Osteoblast (primary cell): ENCODE results near the gene BLOC1S4. TPM values are rescaled to one million over a fixed set of nuclear protein-coding genes. Genes with fewer than 3 reads are reported as not detected.

Source experiments
- DNase-seq: peaks from one replicate; pipeline ENCODE4 v3.0.0; 2011; ENCODE audit warnings: low spot score, mixed read lengths; ENCODE audit not compliant: insufficient read length; ENCODE audit errors: missing footprints
- H2AFZ ChIP-seq: 2 replicates; pipeline ENCODE4 v1.6.0; 2011; ENCODE audit warnings: mild to moderate bottlenecking, low read length
- H3K27ac ChIP-seq: 2 replicates; pipeline ENCODE4 v1.5.1; 2011; ENCODE audit warnings: mild to moderate bottlenecking, low read depth, low read length, moderate library complexity
- H3K27me3 ChIP-seq: 2 replicates; pipeline ENCODE4 v1.6.0; 2012; ENCODE audit warnings: mild to moderate bottlenecking, control low read depth, inconsistent platforms, low read length, moderate library complexity; ENCODE audit not compliant: insufficient read depth
- H3K36me3 ChIP-seq: 2 replicates; pipeline ENCODE4 v1.5.1; 2011; ENCODE audit warnings: mild to moderate bottlenecking, low read length, control low read depth, moderate library complexity; ENCODE audit not compliant: insufficient read depth
- H3K4me1 ChIP-seq: 2 replicates; pipeline ENCODE4 v1.5.1; 2011; ENCODE audit warnings: mild to moderate bottlenecking, low read length, control low read depth, moderate library complexity; ENCODE audit not compliant: insufficient read depth
- H3K4me2 ChIP-seq: 2 replicates; pipeline ENCODE4 v1.6.0; 2011; ENCODE audit warnings: mild to moderate bottlenecking, low read length; ENCODE audit not compliant: insufficient read depth
- H3K4me3 ChIP-seq: fragments of 200-600 bp; sonication (generic); 3 replicates; pipeline ENCODE4 v1.5.1; 2012; ENCODE audit warnings: mild to moderate bottlenecking, low read length, inconsistent platforms; ENCODE audit not compliant: insufficient read depth
- H3K79me2 ChIP-seq: 2 replicates; pipeline ENCODE4 v1.6.0; 2012; ENCODE audit warnings: mild to moderate bottlenecking, low read length, control low read depth, inconsistent platforms; ENCODE audit not compliant: insufficient read depth
- H3K9me3 ChIP-seq: 2 replicates; pipeline ENCODE4 v1.5.1; 2011; ENCODE audit warnings: low read depth, low read length, control low read depth
- H4K20me1 ChIP-seq: 2 replicates; pipeline ENCODE4 v1.6.0; 2012; ENCODE audit warnings: mild to moderate bottlenecking, low read length, control low read depth; ENCODE audit not compliant: insufficient read depth
- total RNA-seq: library from RNA; depleted of rRNA; stranded (reverse); fragments of >200 nt; gene quantifications from 2 replicates; pipeline ENCODE4 v1.2.3, GENCODE V29; 2012
- TF ChIP-seq, protein P1 (sequence below): IDR thresholded peaks from 2 replicates; pipeline ENCODE4 v1.5.1; 2011; ENCODE audit warnings: mild to moderate bottlenecking, low read depth, low read length, moderate library complexity; ENCODE audit errors: extremely low read depth

The BLOC1S4 gene
- total RNA-seq, 1 donor, result 10.9 TPM

DNA sequence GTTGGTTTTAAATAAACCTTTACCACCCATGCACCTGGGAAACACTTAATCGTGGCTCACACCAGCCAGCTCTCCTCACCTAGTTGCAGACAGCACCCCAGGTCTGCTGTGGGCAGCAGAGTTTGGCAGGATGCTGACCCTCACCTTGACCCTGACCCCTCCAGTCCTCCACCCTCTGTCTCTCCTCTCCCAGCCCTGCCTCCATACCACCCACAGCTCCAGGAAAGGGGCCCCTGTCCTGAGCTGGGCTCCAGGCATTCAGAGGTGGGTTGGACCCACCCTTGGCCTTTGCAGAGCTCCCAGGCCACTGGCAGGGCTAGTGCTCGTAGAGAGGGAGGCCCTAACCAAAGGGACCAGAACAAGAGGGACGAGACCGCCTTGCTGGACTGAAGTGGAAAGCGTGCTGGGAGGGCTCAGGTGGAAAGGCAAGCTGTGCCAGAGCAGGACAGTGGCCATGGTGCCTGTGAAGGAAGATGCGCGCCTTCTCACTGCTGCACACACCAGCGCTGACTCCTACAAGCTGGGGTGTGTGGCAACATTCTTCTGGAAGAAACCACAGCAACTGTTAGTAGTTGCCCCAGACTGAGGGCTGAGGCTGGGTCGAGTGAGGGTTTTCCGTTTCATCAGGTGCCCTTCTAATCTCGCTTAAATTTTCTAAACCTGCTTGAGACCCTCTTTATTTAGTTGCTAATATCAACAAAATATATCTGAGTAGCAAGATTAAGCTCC is 32.9 kb upstream of the BLOC1S4 start:
- Histone ChIP-seq H3K4me2 (no peak overlapping the region), H4K20me1 (no peaks in the 10 kb centered on the region), H2AFZ (no peak overlapping the region), H3K79me2 (no peaks in the 10 kb centered on the region), H3K4me3 (no peak overlapping the region), H3K4me1 (no peaks in the 10 kb centered on the region), H3K27ac (no peak overlapping the region), H3K9me3 (no peaks in the 10 kb centered on the region), H3K27me3 (no peaks in the 10 kb centered on the region), H3K36me3 (no peaks in the 10 kb centered on the region)
- TF ChIP-seq, protein P1, sequence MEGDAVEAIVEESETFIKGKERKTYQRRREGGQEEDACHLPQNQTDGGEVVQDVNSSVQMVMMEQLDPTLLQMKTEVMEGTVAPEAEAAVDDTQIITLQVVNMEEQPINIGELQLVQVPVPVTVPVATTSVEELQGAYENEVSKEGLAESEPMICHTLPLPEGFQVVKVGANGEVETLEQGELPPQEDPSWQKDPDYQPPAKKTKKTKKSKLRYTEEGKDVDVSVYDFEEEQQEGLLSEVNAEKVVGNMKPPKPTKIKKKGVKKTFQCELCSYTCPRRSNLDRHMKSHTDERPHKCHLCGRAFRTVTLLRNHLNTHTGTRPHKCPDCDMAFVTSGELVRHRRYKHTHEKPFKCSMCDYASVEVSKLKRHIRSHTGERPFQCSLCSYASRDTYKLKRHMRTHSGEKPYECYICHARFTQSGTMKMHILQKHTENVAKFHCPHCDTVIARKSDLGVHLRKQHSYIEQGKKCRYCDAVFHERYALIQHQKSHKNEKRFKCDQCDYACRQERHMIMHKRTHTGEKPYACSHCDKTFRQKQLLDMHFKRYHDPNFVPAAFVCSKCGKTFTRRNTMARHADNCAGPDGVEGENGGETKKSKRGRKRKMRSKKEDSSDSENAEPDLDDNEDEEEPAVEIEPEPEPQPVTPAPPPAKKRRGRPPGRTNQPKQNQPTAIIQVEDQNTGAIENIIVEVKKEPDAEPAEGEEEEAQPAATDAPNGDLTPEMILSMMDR, result no peak
- DNase-seq, result peak; percentile 36

DNA sequence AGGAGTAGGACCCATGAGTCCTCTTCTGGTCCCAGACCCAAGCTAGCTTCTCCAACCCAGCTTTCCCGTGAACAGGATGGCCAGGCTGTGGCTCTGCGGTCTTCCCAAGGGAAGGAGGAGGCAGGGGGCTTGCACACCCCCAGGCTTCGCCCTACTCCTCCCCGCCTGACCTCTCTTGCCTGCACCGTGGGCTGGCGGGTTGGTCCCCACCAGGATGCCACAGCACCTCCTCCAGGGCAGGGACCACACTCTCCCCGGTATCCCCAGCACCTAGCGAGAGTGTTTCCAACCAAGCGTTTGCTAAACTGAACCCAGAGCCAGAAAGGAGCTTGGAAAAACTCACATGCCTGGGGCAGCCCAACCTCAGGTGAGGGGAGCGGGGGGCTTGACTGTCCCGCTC is 31.3 kb upstream of the BLOC1S4 start:
- Histone ChIP-seq H3K27ac (no peak overlapping the region), H3K4me2 (no peak overlapping the region), H4K20me1 (no peaks in the 10 kb centered on the region), H2AFZ (no peak overlapping the region), H3K4me1 (peaks cover 12% of the 10 kb centered on the region), H3K4me3 (no peak overlapping the region), H3K27me3 (no peaks in the 10 kb centered on the region), H3K79me2 (no peaks in the 10 kb centered on the region), H3K36me3 (no peaks in the 10 kb centered on the region), H3K9me3 (no peaks in the 10 kb centered on the region)
- TF ChIP-seq, protein P1, result no peak
- no peak for DNase-seq

DNA sequence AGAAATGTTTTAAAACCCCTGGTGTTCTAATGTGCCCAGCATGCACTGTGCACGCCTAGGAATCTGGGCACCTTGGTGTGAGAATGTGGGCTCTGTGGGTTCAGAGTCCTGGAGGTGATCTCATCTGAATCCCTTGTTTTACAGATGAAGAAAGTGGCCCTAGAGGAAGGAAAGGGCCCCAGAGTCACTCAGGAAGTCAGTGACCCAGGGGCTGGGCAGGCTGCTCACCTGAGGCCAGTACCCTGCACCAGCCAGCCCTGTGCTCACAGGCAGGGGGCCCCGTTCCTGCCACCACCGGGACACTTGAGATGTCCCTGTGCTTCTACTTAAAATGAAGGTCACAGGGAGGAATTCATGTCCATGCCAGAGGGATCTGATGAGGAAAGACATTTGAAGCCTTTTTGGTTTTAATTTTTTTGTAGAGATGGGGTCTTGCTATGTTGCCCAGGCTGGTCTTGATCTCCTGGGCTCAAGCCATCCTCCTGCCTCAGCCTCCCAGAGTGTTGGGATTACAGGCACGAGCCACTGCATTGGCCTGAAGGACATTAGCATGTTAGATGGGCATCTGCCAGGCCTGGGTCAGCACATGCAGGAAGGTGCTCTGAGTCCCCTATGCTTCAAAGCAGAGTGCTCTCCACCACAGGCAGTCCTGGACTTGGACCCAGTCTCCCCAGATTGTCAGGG is 29.7 kb upstream of the BLOC1S4 start:
- Histone ChIP-seq H3K4me2 (no peak overlapping the region), H3K36me3 (no peaks in the 10 kb centered on the region), H3K79me2 (no peaks in the 10 kb centered on the region), H2AFZ (no peak overlapping the region), H4K20me1 (no peaks in the 10 kb centered on the region), H3K9me3 (no peaks in the 10 kb centered on the region), H3K27me3 (no peaks in the 10 kb centered on the region), H3K4me3 (no peak overlapping the region), H3K4me1 (peaks cover 12% of the 10 kb centered on the region), H3K27ac (no peak overlapping the region)
- DNase-seq, result peak; percentile 31
- TF ChIP-seq, protein P1, result no peak
